KMS-11 (cell line): ENCODE data around the gene SLC40A1.
A peak's percentile ranks its signal among the peaks of the same experiment; 100 is the strongest.

Experiments
- H2AFZ ChIP-seq: fragments of 200-600 bp; sonication (generic); 2 replicates; pipeline ENCODE4 v1.6.1; 2016; ENCODE audit warnings: antibody characterized with exemption, mixed run types, low read depth
- H3K27ac ChIP-seq: fragments of 200-600 bp; sonication (generic); 2 replicates; pipeline ENCODE4 v1.6.1; 2016; ENCODE audit warnings: mild to moderate bottlenecking, mixed run types
- H3K27me3 ChIP-seq: fragments of 200-600 bp; sonication (generic); 2 replicates; pipeline ENCODE4 v1.6.1; 2017; ENCODE audit warnings: mild to moderate bottlenecking, low read depth, mixed run types, moderate library complexity; ENCODE audit not compliant: insufficient read depth
- H3K36me3 ChIP-seq: fragments of 200-600 bp; sonication (generic); 2 replicates; pipeline ENCODE4 v1.6.1; 2017; ENCODE audit warnings: mild to moderate bottlenecking, mixed run types; ENCODE audit not compliant: insufficient read depth
- H3K4me1 ChIP-seq: fragments of 200-600 bp; sonication (generic); 2 replicates; pipeline ENCODE4 v1.6.1; 2016; ENCODE audit warnings: mild to moderate bottlenecking, low read depth, mixed run types; ENCODE audit not compliant: poor library complexity, severe bottlenecking
- H3K4me2 ChIP-seq: fragments of 200-600 bp; sonication (generic); 2 replicates; pipeline ENCODE4 v1.7.0; 2016; ENCODE audit warnings: mild to moderate bottlenecking, mixed run types
- H3K4me3 ChIP-seq: fragments of 200-600 bp; sonication (generic); IDR thresholded peaks from 2 replicates; pipeline ENCODE4 v1.6.1; 2017; ENCODE audit warnings: low read depth, low read length, mixed read lengths; ENCODE audit not compliant: insufficient read depth
- H3K79me2 ChIP-seq: fragments of 200-600 bp; sonication (generic); 2 replicates; pipeline ENCODE4 v1.6.1; 2016; ENCODE audit warnings: low read depth, mixed run types; ENCODE audit not compliant: insufficient read depth
- H3K9ac ChIP-seq: fragments of 200-600 bp; sonication (generic); 2 replicates; pipeline ENCODE4 v1.6.1; 2016; ENCODE audit warnings: mild to moderate bottlenecking, mixed run types
- H4K20me1 ChIP-seq: fragments of 200-600 bp; sonication (generic); 2 replicates; pipeline ENCODE4 v1.6.1; 2016; ENCODE audit warnings: mild to moderate bottlenecking, mixed run types; ENCODE audit not compliant: insufficient read depth
- TF ChIP-seq, protein P1 (sequence below): fragments of 200-600 bp; sonication (generic); conservative IDR thresholded peaks from 2 replicates; pipeline ENCODE4 v1.6.1; 2017; ENCODE audit warnings: low read depth, mild to moderate bottlenecking, antibody characterized with exemption, low read length, moderate library complexity, mixed read lengths

The SLC40A1 gene

DNA sequence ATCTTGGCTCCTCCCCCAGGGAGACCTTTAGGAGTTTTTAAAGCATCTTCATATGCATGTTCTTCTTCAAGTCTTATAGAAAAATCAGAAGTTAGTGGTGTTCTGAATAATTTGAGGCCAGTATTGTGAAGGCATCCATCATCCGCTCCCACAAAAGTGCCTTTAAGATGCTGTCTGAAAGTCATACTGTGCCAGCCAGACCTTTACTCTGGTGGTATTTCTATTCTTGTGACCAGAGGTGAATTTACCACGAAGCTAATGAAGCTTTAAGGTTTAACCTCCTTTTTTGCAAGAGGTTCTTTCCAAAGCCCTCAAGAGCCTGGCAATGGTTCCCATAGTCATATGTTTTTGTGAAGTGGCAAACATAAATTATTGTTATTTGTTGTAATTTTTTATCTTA is 54.3 kb downstream of the SLC40A1 start:
- H3K4me2 ChIP-seq: peak overlapping the region; percentile 61
- H3K4me1 ChIP-seq: peaks cover 67% of the 10 kb centered on the region
- H3K36me3 ChIP-seq: no peaks in the 10 kb centered on the region
- no peak overlapping the region for H3K4me3 ChIP-seq
- peak overlapping the region; percentile 66; the same call in 1 of the 2 replicates for H3K9ac ChIP-seq
- peak overlapping the region; percentile 89 for H3K27ac ChIP-seq
- H3K27me3 ChIP-seq: no peaks in the 10 kb centered on the region
- H3K79me2 ChIP-seq: no peaks in the 10 kb centered on the region
- H2AFZ ChIP-seq: peak overlapping the region; percentile 55; the same call in 1 of the 2 replicates
- TF ChIP-seq, protein P1, sequence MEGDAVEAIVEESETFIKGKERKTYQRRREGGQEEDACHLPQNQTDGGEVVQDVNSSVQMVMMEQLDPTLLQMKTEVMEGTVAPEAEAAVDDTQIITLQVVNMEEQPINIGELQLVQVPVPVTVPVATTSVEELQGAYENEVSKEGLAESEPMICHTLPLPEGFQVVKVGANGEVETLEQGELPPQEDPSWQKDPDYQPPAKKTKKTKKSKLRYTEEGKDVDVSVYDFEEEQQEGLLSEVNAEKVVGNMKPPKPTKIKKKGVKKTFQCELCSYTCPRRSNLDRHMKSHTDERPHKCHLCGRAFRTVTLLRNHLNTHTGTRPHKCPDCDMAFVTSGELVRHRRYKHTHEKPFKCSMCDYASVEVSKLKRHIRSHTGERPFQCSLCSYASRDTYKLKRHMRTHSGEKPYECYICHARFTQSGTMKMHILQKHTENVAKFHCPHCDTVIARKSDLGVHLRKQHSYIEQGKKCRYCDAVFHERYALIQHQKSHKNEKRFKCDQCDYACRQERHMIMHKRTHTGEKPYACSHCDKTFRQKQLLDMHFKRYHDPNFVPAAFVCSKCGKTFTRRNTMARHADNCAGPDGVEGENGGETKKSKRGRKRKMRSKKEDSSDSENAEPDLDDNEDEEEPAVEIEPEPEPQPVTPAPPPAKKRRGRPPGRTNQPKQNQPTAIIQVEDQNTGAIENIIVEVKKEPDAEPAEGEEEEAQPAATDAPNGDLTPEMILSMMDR: no peak
- no peaks in the 10 kb centered on the region for H4K20me1 ChIP-seq

DNA sequence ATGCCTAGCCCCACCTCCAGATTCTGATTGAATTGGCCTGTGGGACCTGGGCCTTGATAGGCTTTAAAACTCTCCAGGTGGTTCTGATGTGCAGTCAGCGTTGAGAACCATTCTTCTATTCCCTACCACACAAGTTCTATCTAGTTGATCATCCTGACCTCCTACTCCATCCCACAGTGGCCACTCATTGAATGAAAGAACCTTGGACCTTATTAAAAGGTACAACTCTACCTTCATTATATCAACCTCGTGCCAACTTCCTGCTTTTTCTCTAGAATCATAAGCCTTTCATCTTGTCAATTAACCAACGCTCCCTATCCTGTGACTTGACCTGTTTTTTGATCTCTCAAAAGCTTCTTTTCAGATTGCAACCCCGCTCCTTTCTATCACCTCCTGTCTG is 55.8 kb downstream of the SLC40A1 start:
- Histone ChIP-seq H3K79me2 (no peaks in the 10 kb centered on the region), H3K27ac (no peak overlapping the region), H3K27me3 (no peaks in the 10 kb centered on the region), H3K4me2 (no peak overlapping the region), H3K9ac (no peak overlapping the region), H3K4me3 (no peak overlapping the region), H3K4me1 (peaks cover 68% of the 10 kb centered on the region), H4K20me1 (no peaks in the 10 kb centered on the region), H3K36me3 (no peaks in the 10 kb centered on the region), H2AFZ (no peak overlapping the region)
- TF ChIP-seq, protein P1: no peak

DNA sequence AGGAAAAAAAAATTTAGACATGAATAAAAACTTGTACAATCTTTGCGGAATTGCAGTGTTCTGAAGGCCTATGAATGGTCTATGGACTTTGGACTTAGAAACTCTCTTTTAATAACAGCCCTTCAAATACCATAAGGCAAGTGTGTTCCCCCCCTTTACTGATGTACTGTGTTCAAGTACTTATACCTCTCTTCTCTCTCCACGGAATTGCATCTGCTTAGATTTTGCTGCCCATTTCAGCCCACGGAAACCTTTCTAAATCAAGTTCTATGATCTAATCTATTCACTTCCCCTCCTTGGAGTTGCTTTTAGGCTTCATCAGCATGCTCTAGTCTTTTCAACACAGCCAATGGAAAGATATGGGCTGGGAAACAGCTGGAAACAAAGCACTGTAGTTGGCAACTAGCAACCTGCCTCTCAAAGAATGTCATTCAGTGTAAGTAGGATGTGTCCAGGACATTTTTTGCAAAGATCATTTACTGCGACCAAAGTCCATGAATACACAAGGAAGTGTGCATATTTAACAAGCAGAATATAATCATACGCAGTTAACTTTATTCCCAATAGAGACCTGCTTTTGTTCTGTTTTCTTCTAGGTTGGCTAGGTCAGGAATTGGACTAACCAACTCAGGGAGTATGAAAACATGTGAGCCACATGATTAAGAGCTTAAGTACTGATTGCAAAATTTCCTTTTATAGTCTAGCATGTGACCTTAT is 58.0 kb downstream of the SLC40A1 start:
- no peak overlapping the region for H3K27ac ChIP-seq
- H3K36me3 ChIP-seq: no peaks in the 10 kb centered on the region
- H3K9ac ChIP-seq: no peak overlapping the region
- H3K4me1 ChIP-seq: peaks cover 46% of the 10 kb centered on the region
- no peak overlapping the region for H3K4me3 ChIP-seq
- H3K27me3 ChIP-seq: no peaks in the 10 kb centered on the region
- no peak overlapping the region for H3K4me2 ChIP-seq
- H4K20me1 ChIP-seq: no peaks in the 10 kb centered on the region
- no peak overlapping the region for H2AFZ ChIP-seq
- no peaks in the 10 kb centered on the region for H3K79me2 ChIP-seq
- TF ChIP-seq, protein P1: no peak

DNA sequence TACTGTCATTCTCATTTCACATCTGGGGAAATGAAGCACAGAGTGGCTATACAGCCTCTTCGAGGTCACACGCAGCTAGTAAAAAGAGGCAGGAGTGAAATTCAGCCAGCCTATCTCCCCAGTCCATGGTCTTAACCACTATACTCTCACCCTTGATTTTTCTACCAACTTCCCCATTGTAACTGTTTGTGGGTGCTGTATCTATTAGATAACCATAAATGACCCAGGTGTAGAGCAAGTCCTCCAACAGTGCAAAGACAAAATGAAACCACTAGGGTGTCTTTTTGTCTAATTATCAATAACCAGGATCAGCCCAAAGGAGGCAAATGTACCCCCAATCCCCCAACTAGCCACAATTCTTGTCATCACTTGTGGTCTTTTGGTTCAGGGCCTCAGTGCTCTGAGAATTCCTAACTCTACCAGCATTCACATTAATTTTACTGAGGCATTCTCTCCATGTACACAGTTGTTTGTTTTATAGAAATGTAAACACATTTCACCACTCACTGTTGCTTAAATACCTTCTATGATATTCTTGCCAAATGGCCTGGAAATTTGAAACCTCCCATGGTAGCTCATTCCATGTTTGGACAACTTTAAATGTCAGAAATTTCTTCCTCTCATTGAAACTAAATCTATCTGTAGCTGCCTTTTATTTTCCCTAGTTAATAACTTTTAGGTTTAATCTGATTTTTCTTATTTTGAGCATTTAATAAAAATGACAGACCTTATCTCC is 58.7 kb downstream of the SLC40A1 start:
- Histone ChIP-seq H4K20me1 (no peaks in the 10 kb centered on the region), H3K9ac (no peak overlapping the region), H3K36me3 (no peaks in the 10 kb centered on the region), H3K4me1 (peaks cover 43% of the 10 kb centered on the region), H3K4me2 (no peak overlapping the region), H3K4me3 (no peak overlapping the region), H3K27me3 (no peaks in the 10 kb centered on the region), H2AFZ (no peak overlapping the region), H3K27ac (no peak overlapping the region), H3K79me2 (no peaks in the 10 kb centered on the region)
- TF ChIP-seq, protein P1: peak; percentile 55
